NOMO-1 treated with DMSO at 0.1 percent for 48 hours (cell line): Measurements from ENCODE around the gene LRIT1.

Source experiments
- DNase-seq: peaks from one replicate; lab custom pipeline; 2025; ENCODE audit not compliant: unreplicated experiment; lab: John Stamatoyannopoulos, UW

LRIT1 gene

GRCh38 chr10:84256510-84257342 is 15.4 kb upstream of the LRIT1 start:
- no peak for DNase-seq

GRCh38 chr10:84254552-84255478 is 13.5 kb upstream of the LRIT1 start:
- DNase-seq, result no peak

GRCh38 chr10:84248794-84249193 is 7.4 kb upstream of the LRIT1 start:
- no peak for DNase-seq

GRCh38 chr10:84247496-84247895 is 6.2 kb upstream of the LRIT1 start:
- no peak for DNase-seq

- DNase-seq, result no peak
These were observed 3.4 kb upstream of the LRIT1 start, which contains the start of gene RGR for GRCh38 chr10:84244651-84245270. RGR (plus strand) TSS chr10:84245053; CDS start chr10:84245091, 38 bp downstream.

- no peak for DNase-seq
These were observed 2.4 kb upstream of the LRIT1 start for GRCh38 chr10:84243759-84244158.

GRCh38 chr10:84238909-84239308 is 2.4 kb downstream of the LRIT1 start:
- DNase-seq, result no peak

GRCh38 chr10:84237199-84238051 is 3.9 kb downstream of the LRIT1 start:
- DNase-seq, result no peak

GRCh38 chr10:84236807-84237198 is 4.5 kb downstream of the LRIT1 start:
- no peak for DNase-seq

GRCh38 chr10:84235096-84235495 is 6.2 kb downstream of the LRIT1 start:
- DNase-seq, result no peak

- no peak for DNase-seq
These were observed 6.9 kb downstream of the LRIT1 start for GRCh38 chr10:84234479-84234878.

GRCh38 chr10:84233940-84234339 is 7.4 kb downstream of the LRIT1 start:
- no peak for DNase-seq

- no peak for DNase-seq
These were observed 9.0 kb downstream of the LRIT1 start for GRCh38 chr10:84232376-84232775.

- DNase-seq, result no peak
These were observed 11.0 kb downstream of the LRIT1 start for GRCh38 chr10:84230359-84230758.

- DNase-seq, result no peak
These were observed 13.5 kb downstream of the LRIT1 start for GRCh38 chr10:84227810-84228209.

GRCh38 chr10:84226616-84227015 is 14.7 kb downstream of the LRIT1 start:
- no peak for DNase-seq

- no peak for DNase-seq
These were observed 15.7 kb downstream of the LRIT1 start, which contains the start of gene LRIT2 for GRCh38 chr10:84225427-84226173. LRIT2 (minus strand) TSS chr10:84225544; CDS start chr10:84225520, 24 bp downstream.

- no peak for DNase-seq
These were observed 16.8 kb downstream of the LRIT1 start for GRCh38 chr10:84224411-84225028.

GRCh38 chr10:84221916-84222315 is 19.4 kb downstream of the LRIT1 start:
- no peak for DNase-seq
